Measurements from ENCODE around the gene DEPP1.

The DEPP1 gene

GRCh38 chr10:44992732-44993225, 14.2 kb upstream of the DEPP1 start:
- H3K79me2 ChIP-seq (ENCODE audit: insufficient read depth, low read length) = peaks cover 2% of the 10 kb centered on the region; the same call in 1 of the 2 replicates
- peaks cover 13% of the 10 kb centered on the region; the same call in 1 of the 2 replicates for H3F3A ChIP-seq (ENCODE audit: low read depth)
- TF ChIP-seq CTCF (conservative IDR thresholded peaks at IDR 0.05; ENCODE audit: low read length) = no peak
- TF ChIP-seq EZH2phosphoT487 (IDR thresholded peaks at IDR 0.05; ENCODE audit: borderline replicate concordance) = no peak
- no peaks in the 10 kb centered on the region for H3K27me3 ChIP-seq (ENCODE audit: insufficient read depth, low read length, poor library complexity, severe bottlenecking)
- H3K9me2 ChIP-seq (replicated peaks; ENCODE audit: low read depth, low read length) = no peaks in the 10 kb centered on the region
- H3K9me3 ChIP-seq (ENCODE audit: insufficient read depth, low read depth, low read length) = no peaks in the 10 kb centered on the region
- H3K36me3 ChIP-seq (ENCODE audit: insufficient read depth, low read length) = no peaks in the 10 kb centered on the region
- peaks cover 42% of the 10 kb centered on the region for H3K4me1 ChIP-seq (ENCODE audit: insufficient read depth, low read length, poor library complexity, severe bottlenecking)
- H3K4me3 ChIP-seq (ENCODE audit: low read length, poor library complexity, severe bottlenecking) = no peak overlapping the region
- no peaks in the 10 kb centered on the region for H4K20me1 ChIP-seq (ENCODE audit: insufficient read depth, low read length, poor library complexity, severe bottlenecking)
- H3K4me2 ChIP-seq (ENCODE audit: low read depth, low read length, poor library complexity, severe bottlenecking) = no peak overlapping the region
- no peak overlapping the region for H3K9ac ChIP-seq (ENCODE audit: low read depth, low read length, poor library complexity, severe bottlenecking)
- no peak overlapping the region for H2AFZ ChIP-seq (ENCODE audit: low read length)

- Histone ChIP-seq H3K4me1 (ENCODE audit: insufficient read depth, low read length, poor library complexity, severe bottlenecking) (peaks cover 37% of the 10 kb centered on the region), H3K9me3 (ENCODE audit: insufficient read depth, low read depth, low read length) (no peaks in the 10 kb centered on the region), H3K27me3 (ENCODE audit: insufficient read depth, low read length, poor library complexity, severe bottlenecking) (no peaks in the 10 kb centered on the region), H3K9ac (ENCODE audit: low read depth, low read length, poor library complexity, severe bottlenecking) (no peak overlapping the region), H3K9me2 (replicated peaks; ENCODE audit: low read depth, low read length) (no peaks in the 10 kb centered on the region), H2AFZ (ENCODE audit: low read length) (no peak overlapping the region), H3K36me3 (ENCODE audit: insufficient read depth, low read length) (no peaks in the 10 kb centered on the region), H4K20me1 (ENCODE audit: insufficient read depth, low read length, poor library complexity, severe bottlenecking) (no peaks in the 10 kb centered on the region), H3K79me2 (ENCODE audit: insufficient read depth, low read length) (no peaks in the 10 kb centered on the region), H3K4me3 (ENCODE audit: low read length, poor library complexity, severe bottlenecking) (no peak overlapping the region), H3F3A (ENCODE audit: low read depth) (peaks cover 13% of the 10 kb centered on the region; the same call in 1 of the 2 replicates), H3K4me2 (ENCODE audit: low read depth, low read length, poor library complexity, severe bottlenecking) (no peak overlapping the region)
- TF ChIP-seq EZH2phosphoT487 (IDR thresholded peaks at IDR 0.05; ENCODE audit: borderline replicate concordance) (no peak), CTCF (conservative IDR thresholded peaks at IDR 0.05; ENCODE audit: low read length) (no peak)
These were observed 13.6 kb upstream of the DEPP1 start for GRCh38 chr10:44992070-44992731.

GRCh38 chr10:44991571-44991970, 13.0 kb upstream of the DEPP1 start:
- no peak overlapping the region for H3K4me2 ChIP-seq (ENCODE audit: low read depth, low read length, poor library complexity, severe bottlenecking)
- peaks cover 34% of the 10 kb centered on the region for H3K4me1 ChIP-seq (ENCODE audit: insufficient read depth, low read length, poor library complexity, severe bottlenecking)

More at GRCh38 chr10:44991571-44991970, 13.0 kb upstream of the DEPP1 start:
- H4K20me1 ChIP-seq (ENCODE audit: insufficient read depth, low read length, poor library complexity, severe bottlenecking) = no peaks in the 10 kb centered on the region
- no peak for TF ChIP-seq EZH2phosphoT487 (IDR thresholded peaks at IDR 0.05; ENCODE audit: borderline replicate concordance)
- TF ChIP-seq CTCF (conservative IDR thresholded peaks at IDR 0.05; ENCODE audit: low read length) = no peak
- no peaks in the 10 kb centered on the region for H3K27me3 ChIP-seq (ENCODE audit: insufficient read depth, low read length, poor library complexity, severe bottlenecking)
- H3K9ac ChIP-seq (ENCODE audit: low read depth, low read length, poor library complexity, severe bottlenecking) = no peak overlapping the region
- no peaks in the 10 kb centered on the region for H3K9me3 ChIP-seq (ENCODE audit: insufficient read depth, low read depth, low read length)
- no peak overlapping the region for H2AFZ ChIP-seq (ENCODE audit: low read length)
- H3K36me3 ChIP-seq (ENCODE audit: insufficient read depth, low read length) = no peaks in the 10 kb centered on the region
- peaks cover 12% of the 10 kb centered on the region; the same call in 1 of the 2 replicates for H3F3A ChIP-seq (ENCODE audit: low read depth)
- H3K9me2 ChIP-seq (replicated peaks; ENCODE audit: low read depth, low read length) = no peaks in the 10 kb centered on the region
- H3K4me3 ChIP-seq (ENCODE audit: low read length, poor library complexity, severe bottlenecking) = no peak overlapping the region
- H3K79me2 ChIP-seq (ENCODE audit: insufficient read depth, low read length) = no peaks in the 10 kb centered on the region
